ENCODE measurements around the gene EVPL.
A peak's percentile ranks its signal among the peaks of the same experiment; 100 is the strongest.
"Not testable (repeated sequence)": the region's sequence is repeated elsewhere in the genome, so short reads cannot be mapped to it uniquely, and the experiment has no call there.

Gene EVPL

DNA sequence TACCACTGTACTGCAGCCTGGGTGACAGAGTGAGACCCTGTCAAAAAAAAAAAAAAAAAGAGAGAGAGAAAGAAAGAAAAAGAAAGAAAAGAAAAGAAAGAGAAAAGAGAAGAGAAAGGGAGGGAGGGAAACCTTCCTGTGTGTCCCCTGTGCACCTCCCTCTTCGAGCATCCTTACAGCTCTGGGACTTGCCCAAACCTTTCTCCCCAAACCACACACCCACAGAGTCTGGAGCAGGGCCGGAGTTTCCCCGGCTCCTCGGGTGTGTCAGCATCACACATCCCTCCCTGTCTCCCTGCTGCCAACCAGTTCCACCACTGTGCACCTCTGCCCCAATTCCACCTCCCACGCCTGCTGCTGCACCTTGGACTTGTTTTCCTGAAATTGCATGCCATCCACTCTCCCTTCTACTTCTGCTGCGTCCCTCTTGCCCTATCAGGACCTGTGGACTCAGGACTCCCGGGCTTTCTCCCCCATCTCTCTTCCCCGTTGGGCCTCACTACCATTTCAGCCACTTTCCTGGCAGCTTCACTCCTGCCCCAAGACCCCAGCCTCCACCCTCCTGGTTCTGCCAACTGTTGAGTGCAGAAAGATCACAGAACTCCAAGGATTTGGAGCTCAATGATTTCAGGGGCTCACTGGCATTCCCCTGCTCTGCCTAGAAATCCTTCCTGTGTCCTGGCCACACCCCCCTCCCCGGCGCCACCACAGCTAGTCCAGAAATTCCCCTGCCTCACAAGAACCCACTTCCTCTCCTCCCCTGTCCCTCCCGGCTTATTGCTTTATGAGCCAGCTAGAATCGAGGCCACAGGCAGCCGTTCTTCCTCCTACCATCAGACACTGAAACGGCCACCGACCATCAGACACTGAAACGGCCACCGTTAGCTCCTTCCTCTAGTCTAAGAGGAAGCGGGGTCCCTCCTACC is 30.2 kb downstream of the EVPL start:
- DNase-seq: peak; percentile 73

DNA sequence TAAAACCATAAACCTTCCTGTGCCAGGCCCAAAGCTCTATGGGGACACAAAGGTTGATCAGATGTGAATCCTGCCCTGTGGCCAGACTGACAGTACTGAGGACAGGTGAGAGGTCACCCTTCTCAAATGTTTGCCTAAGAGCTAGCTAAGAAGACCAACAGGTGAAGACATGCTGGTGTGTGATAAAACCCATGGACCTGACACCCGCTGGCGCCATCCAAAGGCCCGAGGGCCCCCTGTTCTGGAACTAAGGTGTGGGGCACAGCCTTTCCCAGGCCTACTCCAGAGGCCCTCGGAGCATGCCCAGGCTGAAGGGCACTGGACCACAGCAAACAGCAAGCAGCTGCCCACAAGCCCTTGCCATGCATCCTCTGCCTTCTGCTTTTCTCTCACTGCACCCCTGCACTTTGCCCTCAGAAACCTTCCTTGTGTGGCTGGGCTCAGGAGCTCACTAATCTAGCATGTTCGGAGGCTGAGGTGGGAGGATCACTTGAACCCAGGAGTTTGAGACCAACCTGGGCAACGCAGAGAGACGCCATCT is 31.7 kb downstream of the EVPL start:
- no peak for DNase-seq

DNA sequence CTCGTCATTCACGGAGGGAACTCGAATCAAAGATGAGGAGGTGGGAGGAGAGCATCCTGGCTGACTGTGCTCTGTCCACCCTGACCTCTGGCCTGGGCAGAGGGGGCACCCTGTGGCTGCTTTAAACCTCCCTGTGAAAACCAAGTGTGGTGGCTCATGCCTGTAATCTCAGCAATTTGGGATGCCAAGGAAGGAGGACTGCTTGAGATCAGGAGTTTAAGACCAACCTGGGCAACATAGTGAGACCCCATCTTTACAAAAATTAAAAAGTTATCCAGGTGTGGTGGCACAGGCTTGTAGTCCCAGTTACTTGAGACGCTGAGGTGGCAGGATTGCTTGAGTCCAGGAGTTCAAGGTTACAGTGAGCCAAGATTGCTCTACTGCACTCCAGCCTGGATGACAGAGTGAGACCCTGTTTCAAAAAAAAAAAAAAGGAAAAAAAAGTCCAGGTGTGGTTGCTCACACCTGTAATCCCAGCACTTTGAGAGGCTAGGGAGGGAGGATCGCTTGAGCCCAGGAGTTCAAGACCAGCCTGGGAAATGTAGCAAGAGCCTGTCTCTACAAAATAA is 32.2 kb downstream of the EVPL start:
- no peak for DNase-seq

DNA sequence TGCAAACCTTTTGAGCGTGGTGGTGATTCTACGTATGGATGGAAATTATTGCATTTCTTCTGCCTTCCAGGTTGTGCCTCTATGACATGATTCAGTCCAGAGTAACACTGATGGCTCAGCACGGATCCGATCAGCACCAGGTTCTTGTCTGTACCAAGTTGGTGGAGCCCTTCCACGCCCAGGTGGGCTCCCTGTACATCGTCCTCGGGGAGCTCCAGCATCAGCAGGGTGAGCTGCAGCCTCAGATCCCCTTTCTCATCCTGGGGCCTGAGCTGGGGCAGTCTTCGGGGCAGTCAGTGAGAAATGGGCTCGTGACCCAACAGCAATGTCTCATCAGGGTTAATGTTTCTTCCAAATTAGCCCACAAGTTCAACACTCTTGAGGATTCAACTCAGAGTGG is 35.7 kb downstream of the EVPL start:
- DNase-seq: no peak

DNA sequence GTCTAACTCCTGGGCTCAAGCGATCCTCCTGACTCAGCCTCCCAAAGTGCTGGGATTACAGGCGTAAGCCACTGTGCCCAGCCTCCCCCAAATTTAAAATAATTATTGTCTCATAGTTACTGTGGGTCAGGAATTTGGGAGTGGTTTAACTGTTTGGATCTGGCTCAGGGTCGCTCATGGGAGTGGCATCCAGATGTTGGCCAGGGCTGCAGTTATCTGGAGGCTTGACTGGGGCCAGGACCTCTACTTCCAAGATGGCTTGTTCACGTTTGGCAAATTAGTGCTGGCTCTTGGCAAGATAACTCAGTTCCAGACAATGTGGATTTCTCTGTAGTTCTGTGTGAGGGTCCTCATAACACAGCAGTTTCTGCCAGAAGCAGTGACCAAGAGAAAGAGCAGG is 40.1 kb downstream of the EVPL start:
- DNase-seq: no peak

DNA sequence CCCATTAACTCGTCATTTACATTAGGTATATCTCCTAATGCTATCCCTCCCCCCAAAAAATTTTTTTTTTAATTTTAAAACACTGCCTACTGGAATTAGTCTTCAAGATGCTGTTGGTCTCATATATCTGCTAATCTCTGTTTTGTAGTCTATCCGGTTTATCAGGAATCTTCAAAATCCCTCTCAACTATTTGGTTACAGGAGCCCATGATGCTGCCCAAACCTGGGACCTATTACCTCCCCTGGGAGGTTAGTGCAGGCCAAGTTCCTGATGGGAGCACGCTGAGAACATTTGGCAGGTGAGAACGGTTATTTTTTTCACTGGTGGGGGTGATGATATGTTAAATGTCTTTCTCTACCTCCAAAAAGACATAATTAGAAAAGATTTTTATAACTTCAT is 41.1 kb downstream of the EVPL start:
- DNase-seq: no peak

DNA sequence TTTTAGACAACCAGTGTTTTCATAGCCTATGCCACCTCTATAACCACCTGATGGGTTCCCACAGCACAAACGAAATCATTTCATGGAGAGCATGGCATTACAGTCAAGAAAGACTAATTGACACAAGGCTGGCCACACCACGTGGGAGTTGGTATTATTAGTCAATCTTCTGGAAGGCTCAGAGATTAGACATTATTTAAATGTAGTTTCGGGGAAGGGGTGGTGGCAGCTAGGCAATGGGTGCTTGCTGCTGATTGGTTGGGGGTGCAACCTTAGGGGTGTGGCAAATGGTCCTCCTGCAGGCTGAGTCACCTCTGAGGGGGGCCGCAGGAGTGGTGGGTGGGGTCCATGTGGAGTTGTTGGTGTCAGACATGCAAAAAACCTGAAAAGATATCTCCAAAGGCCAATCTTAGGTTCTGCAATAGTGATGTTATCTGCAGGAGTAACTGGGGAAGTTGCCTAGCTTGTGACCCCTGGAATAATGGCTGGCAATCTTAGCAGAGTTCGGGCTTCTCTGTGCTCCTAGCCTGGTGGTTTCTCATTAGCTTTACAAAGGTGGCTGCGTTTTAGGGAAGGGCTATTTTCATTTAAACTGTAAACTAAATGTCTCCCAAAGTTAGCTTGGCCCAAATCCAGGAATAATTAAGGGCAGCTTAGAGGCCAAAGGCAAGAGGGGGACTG is 43.5 kb downstream of the EVPL start:
- DNase-seq: peak; percentile 10

DNA sequence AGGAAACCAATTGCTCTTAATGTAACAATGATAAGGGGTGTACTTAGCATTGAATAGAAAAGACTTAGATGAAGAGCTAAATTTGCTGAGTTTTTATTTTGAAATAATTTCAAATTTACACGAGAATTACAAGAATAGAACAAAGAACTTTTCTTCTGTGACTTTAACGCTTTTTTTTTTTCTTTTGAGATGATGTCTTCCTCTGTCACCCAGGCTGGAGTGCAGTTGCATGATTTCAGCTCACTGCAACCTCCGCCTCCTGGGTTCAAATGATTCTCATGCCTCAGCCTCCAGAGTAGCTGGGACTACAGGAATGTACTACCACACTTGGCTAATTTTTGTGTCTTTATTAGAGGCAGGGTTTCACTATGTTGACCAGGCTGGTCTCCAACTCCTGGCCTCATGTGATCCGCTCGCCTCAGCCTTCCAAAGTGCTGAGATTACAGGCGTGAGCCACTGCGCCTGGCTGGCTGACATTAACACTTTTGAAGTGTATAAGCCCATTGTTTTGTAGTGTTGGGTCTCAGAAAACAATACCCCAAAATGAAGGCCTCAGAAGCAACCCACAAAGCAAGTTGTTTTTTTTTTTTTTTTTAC is 46.0 kb downstream of the EVPL start:
- DNase-seq: no peak

DNA sequence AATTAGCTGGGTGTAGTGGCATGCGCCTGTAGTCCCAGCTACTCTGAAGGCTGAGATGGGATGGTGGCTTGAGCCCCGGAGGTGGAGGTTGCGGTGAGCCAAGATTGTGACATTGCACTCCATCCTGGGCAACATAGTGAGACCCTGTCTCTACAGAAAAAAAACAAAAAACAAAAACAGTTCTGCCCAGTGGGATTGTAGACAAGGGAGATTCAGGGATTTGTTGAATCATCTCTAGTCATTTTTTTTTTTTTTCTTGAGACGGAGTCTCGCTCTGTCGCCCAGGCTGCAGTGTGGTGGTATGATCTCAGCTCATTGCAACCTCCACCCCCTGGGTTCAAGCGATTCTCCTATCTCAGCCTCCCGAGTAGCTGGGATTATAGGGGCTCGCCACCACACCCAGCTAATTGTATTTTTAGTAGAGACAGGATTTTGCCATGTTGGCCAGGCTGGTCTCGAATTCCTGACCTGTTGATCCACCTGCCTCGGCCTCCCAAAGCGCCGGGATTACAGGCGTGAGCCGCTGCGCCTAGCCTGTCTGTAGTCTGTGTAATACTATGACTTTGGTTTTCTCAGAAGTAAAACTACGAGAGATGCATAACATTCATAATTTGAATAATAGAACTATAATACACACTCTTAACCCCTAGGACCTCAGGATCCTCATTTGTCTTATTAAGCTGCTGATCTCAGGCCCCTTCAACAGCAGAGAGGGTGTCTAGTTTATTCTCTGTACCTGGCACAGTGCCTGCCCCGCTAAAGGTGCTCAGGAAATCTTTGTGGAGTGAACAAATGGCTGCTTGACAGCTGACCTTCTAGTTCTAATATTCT is 46.7 kb downstream of the EVPL start:
- DNase-seq: peak; percentile 21

DNA sequence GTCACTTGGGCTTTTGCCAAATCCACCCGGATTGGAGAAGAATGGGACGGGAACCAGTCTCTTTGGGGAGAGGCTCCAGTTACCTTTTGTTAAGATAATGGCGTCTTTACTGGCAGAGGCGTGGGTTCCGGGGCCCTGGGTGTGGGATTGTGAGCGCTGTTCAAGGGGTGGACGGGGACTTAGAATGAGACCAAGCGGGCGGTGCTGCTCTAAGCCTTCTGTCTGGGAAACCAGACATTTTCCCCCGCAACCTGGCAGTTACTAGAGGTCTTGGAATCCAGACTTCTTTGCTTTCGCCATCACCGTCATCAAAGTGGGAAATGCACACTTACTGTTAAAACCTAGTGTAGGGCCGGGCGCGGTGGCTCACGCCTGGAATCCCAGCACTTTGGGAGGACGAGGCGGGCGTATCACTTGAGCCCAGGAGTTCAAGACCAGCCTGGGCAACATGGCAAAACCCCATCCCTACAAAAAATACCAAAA is 47.4 kb downstream of the EVPL start:
- DNase-seq: no peak

DNA sequence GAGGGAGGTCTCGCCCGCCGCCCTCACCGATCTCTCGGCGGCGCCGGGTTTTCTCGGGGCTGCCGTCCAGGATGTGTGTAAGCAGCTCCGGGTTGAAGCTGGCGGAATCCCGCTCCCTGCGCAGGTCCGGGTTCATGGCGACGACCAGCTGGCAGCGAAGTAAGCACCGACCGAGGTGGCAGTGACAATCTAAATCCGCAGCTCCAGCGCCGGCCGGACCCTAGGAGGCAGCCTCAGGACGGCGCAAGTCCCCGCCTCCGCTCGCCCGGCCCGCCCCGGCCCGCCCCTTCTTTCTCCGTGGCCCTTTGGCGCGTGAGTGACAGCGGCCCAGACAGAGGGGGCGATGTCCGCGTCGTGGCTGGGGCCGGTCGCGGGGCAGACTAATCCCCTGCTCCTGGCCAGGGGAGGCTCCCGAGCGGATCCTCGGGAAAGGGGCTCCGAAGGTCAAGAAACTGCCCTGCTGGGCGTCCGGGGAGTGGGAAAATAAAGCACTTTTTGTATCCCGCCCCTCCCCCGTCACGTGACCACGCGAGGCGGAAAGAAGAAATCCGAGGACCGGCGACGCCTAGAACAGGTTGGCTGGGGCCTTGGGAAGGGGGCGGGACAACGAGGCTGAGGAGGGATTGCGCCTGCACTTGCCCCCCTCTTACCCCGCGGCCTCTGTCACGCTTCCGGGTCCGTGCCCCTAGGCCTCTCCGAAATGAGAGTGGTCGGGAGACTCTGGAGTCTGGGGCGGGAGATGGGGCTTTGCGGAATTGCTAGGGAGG is 48.0 kb downstream of the EVPL start, which contains the start of the genes ACOX1 and TEN1:
Gene ACOX1, minus strand, starts transcription at position 229 of the 767 bp plus-strand sequence. Its CDS starts 93 bp downstream, at position 136.
Gene TEN1, plus strand, starts transcription at position 303 of the 767 bp plus-strand sequence. CDS start 6,953 bp downstream, outside the sequence.
- peak; percentile 98 for DNase-seq

DNA sequence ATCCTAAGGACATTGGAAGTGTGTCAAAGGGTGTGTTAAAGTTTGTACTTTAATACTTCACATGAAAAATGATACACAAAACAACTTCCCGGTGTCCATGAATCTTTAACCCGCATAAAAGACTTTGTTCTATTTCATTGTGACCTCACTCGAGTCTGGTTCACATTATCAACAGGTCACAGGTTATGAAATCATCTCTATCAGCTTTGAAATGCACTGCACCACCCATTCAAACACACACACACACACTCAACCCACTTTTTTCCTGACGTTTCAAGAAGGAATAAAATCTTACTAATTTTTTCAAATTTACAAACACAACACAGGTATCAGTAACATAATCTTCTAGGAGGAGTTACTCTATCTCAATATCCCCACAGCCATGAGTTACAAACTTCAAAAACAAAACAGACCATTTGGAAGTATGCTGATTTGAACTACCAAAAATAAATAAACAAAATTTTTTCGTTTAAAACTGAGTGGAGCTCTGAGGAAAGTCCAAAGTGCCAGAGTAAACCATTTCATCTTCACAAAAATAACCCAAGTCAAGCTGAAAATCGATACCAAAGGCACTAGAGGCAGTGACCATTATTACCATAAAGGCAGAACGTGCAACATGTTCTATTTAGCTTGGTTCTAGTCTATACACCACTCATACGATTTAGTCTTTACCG is 50.8 kb downstream of the EVPL start:
- no peak for DNase-seq

DNA sequence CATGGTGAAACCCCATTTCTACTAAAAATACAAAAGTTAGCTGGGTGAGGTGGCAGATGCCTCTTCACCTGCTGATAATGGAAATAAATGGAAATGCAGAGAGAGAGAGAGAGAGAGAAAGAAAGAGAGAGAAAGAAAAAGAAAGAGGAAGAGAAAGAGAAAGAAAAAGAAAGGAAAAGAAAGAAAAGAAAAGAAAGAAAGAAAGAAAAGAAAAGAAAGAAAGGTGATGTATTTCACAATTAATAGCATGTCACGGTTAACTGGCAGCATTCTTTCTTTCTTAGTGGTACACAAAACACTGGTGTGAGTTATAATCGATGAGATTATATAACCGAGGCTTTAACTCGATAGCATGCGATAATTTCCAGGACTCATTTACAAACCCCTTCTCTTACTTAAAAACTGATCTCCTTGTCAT is 51.3 kb downstream of the EVPL start:
- DNase-seq: no peak

DNA sequence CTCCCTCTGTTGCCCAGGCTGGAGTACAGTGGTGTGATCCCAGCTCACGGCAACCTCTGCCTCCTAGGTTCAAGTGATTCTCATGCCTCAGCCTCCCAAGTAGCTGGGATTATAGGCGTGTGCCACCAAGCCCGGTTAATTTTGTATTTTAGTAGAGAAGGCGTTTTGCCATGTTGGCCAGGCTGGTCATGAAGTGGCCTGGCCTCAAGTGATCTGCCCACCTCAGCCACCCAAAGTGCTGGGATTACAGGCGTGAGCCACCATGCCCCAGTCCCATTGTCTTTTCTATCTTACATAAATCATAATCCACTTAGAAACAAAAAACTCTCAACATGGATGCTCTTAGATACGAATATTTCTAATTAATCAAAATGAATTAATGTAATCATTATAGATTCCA is 51.9 kb downstream of the EVPL start:
- not testable (repeated sequence) for DNase-seq

DNA sequence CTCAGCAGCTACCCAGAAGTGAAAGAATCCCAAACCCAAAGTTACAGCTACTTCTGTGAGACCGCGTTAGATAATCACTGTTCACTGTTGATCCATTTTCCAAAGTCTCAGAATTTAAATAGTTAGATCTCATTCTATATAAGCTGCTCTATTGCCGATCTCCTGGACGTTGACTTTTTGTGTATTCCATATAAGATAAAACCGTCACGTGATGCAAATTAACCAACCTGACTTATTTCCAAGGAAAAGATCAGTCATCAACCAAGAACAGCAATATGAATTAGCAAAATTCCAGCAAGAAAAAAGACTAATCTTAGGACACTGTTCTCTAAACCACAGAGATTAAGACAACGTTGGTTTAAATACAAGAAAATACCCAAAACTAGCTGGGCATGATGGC is 56.5 kb downstream of the EVPL start:
- DNase-seq: no peak

DNA sequence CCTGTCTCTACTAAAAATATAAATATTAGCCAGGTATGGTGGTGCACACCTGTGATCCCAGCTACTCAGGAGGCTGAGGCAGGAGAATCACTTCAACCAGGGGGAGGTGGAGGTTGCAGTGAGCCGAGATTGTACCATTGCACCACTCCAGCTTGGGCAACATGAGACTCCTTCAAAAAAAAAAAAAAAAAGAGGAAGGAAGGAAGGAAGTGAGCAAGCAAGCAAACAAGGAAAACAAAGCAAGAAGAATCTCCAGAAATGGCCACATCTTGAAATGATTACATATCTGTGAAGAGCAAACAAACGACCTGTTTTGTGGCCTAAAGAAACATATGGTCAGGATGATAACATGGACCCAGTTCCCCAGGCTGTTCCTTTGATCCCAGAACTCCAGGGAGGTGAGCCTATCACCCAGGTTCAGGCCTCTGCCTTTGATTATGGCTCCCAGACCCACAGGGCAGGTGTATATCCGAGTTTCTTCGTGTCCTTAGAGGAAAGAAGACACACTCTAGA is 57.0 kb downstream of the EVPL start:
- peak; percentile 9 for DNase-seq

DNA sequence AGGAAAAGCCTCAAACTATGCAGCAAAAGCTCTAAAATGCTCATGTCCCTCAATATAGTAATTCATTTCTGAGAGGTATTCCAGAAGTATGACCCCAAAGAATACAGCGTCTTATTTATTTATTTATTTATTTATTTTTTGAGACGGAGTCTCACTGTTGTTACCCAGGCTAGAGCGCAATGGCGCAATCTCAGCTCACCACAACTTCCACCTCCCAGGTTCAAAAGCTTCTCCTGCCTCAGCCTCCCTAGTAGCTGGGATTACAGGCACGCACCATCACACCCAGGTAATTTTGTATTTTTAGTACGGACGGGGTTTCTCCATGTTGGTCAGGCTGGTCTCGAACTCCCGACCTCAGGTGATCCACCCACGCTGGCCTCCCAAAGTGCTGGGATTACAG is 58.1 kb downstream of the EVPL start:
- DNase-seq: not testable (repeated sequence)

DNA sequence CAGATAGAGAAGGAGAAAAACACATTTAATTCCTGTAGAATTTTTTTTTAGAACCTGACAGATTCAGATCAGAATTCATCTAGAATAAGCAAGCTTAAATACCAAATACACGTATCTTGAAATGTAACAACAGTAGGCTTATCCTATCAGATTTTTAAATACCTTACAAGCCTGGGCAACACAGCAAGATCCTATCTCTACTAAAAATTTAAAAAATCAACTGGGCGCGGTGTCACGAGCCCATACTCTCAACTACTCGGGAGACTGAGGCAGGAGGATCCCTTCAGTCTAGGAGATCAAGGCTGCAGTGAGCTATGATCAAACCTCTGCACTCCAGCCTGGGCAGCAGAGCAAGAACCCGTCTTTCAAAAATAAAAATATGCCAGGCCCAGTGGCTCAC is 61.6 kb downstream of the EVPL start:
- no peak for DNase-seq

DNA sequence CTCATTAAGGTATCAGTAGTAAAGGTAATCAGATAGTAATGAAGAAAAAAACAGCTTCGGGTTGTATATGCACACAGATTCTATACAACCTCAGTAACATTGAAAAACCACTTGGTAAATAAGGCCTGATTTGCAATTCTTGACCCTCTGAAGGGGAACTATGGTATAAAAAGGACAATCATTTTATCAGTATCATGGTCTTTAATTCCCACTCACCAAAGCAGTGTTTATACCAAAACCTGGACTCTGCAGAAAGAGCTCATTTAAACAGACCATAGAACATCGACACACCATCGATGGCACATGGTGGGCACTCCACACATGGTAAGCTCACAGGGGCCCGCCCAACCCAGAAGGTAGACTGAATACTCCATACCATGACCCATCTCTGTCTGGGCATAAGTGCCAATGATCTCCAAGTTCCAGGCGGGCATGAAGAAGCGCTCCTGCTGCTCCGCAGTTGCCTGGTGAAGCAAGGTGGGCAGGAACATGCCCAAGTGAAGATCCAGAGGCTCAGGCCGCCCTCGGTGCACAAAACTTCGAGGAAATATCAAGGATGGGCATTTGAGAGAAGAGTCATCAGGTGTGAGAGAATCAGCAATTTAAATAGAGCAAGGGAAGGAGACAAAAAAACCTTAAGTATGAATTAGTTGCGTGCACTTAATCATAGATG is 67.1 kb downstream of the EVPL start:
- no peak for DNase-seq
